Loucy (cell line): Measurements from ENCODE around the gene DENND2A.

Experiments used
- H2AFZ ChIP-seq: fragments of 200-600 bp; sonication (generic); 2 replicates; pipeline ENCODE4 v1.6.0; 2016; ENCODE audit warnings: antibody characterized with exemption, mild to moderate bottlenecking, low read length, moderate library complexity
- H3F3A ChIP-seq: fragments of 200-600 bp; 2 replicates; pipeline ENCODE4 v1.6.0; 2016; ENCODE audit warnings: antibody characterized with exemption, low read depth, mild to moderate bottlenecking
- H3K27me3 ChIP-seq: fragments of 200-600 bp; sonication (generic); 2 replicates; pipeline ENCODE4 v1.6.1; 2014; ENCODE audit warnings: low read length, mild to moderate bottlenecking; ENCODE audit not compliant: insufficient read depth, poor library complexity, severe bottlenecking
- H3K36me3 ChIP-seq: fragments of 200-600 bp; sonication (generic); 2 replicates; pipeline ENCODE4 v1.6.1; 2016; ENCODE audit warnings: low read length; ENCODE audit not compliant: insufficient read depth
- H3K4me1 ChIP-seq: fragments of 200-600 bp; sonication (generic); 2 replicates; pipeline ENCODE4 v1.5.1; 2014; ENCODE audit warnings: low read length, mild to moderate bottlenecking; ENCODE audit not compliant: insufficient read depth, poor library complexity, severe bottlenecking
- H3K4me2 ChIP-seq: fragments of 200-600 bp; sonication (generic); 2 replicates; pipeline ENCODE4 v1.6.0; 2014; ENCODE audit warnings: antibody characterized with exemption, low read length, low read depth, mild to moderate bottlenecking; ENCODE audit not compliant: poor library complexity, severe bottlenecking
- H3K4me3 ChIP-seq: fragments of 200-600 bp; sonication (generic); 2 replicates; pipeline ENCODE4 v1.5.1; 2014; ENCODE audit warnings: low read length, mild to moderate bottlenecking, mixed read lengths; ENCODE audit not compliant: poor library complexity, severe bottlenecking
- H3K79me2 ChIP-seq: fragments of 200-600 bp; sonication (generic); 2 replicates; pipeline ENCODE4 v1.6.1; 2014; ENCODE audit warnings: low read length; ENCODE audit not compliant: insufficient read depth
- H3K9ac ChIP-seq: fragments of 200-600 bp; sonication (generic); 2 replicates; pipeline ENCODE4 v1.6.0; 2014; ENCODE audit warnings: mild to moderate bottlenecking, low read depth, low read length, moderate library complexity; ENCODE audit not compliant: poor library complexity, severe bottlenecking
- H3K9me2 ChIP-seq: fragments of 200-600 bp; sonication (generic); replicated peaks from 2 replicates; pipeline ENCODE4 v1.6.1; 2016; ENCODE audit warnings: low read depth, low read length, mixed read lengths
- H3K9me3 ChIP-seq: fragments of 200-600 bp; sonication (generic); 2 replicates; pipeline ENCODE4 v1.6.1; 2014; ENCODE audit warnings: mild to moderate bottlenecking, antibody characterized with exemption, low read length, low read depth; ENCODE audit not compliant: insufficient read depth
- H4K20me1 ChIP-seq: fragments of 200-600 bp; sonication (generic); 2 replicates; pipeline ENCODE4 v1.6.0; 2014; ENCODE audit warnings: antibody characterized with exemption, low read length, mild to moderate bottlenecking; ENCODE audit not compliant: insufficient read depth, poor library complexity, severe bottlenecking
- EZH2phosphoT487 ChIP-seq: fragments of 200-600 bp; IDR thresholded peaks from 2 replicates; pipeline ENCODE4 v1.6.1; 2018; ENCODE audit warnings: antibody characterized with exemption, mild to moderate bottlenecking, moderate library complexity, borderline replicate concordance
- TF ChIP-seq, protein P1 (sequence below): fragments of 200-600 bp; sonication (generic); conservative IDR thresholded peaks from 2 replicates; pipeline ENCODE4 v1.5.1; 2014; ENCODE audit warnings: mild to moderate bottlenecking, antibody characterized with exemption, low read length

Gene DENND2A

DNA sequence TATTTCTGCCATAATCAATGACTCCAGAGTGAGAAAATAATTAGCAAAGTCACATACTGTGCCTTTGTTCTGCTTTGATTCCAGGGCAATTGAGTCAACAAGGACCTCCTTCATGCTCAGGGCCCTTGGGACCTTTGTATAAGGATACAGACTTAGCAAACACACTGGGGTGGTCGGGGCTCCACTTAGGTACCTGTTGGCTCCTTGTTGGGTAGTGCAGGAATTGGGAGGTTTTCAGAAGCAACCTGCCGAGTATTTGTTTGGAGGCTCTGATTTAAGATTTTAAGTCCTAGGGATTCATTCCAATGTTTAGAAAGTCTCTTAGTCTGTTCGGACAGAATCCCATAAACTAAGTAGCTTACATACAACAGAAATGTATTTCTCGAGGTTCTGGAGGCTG, 35.1 kb upstream of the DENND2A start:
- no peak for TF ChIP-seq EZH2phosphoT487
- Histone ChIP-seq H3K27me3 (no peaks in the 10 kb centered on the region), H3K4me1 (peaks cover 39% of the 10 kb centered on the region)

DNA sequence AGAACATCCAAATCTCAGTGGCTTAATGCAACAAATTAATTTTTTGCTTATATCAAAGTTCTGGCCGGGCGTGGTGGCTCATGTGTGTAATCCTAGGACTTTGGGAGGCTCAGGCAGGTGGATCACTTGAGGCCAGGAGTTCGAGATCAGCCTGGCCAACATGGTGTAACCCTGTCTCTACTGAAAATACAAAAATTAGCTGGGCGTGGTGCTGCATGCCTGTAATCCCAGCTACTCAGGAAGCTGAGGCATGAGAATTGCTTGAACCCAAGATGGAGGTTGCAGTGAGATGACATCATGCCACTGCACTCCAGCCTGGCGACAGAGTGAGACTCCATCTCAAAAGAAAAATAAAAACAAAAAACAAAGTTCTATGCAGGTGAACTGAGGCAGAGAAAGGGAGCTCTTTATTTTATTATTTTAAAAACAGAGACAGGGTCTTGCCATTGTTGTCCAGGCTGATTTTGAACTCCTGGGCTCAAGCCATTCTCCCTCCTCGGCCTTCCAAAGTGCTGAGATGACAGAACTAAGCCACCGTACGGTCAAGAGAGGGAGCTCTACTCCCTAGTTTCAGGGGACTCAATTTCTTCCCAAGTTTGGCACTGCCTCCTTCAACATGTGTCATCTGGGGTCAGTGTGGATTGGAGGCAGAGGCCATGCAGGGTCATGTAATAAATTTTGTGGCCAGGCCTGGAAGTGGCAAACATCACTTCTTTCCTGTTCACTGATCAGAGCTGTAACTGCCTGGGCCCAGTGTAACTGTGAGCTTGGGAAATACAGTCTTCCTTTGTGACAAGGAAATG, 34.5 kb upstream of the DENND2A start:
- peaks cover 39% of the 10 kb centered on the region for H3K4me1 ChIP-seq
- H3K9me3 ChIP-seq: no peaks in the 10 kb centered on the region
- H3K27me3 ChIP-seq: no peaks in the 10 kb centered on the region
- no peak overlapping the region for H2AFZ ChIP-seq
- H3K9ac ChIP-seq: peak overlapping the region; percentile 69
- peaks cover 8% of the 10 kb centered on the region for H4K20me1 ChIP-seq
- TF ChIP-seq EZH2phosphoT487: no peak
- TF ChIP-seq, protein P1, sequence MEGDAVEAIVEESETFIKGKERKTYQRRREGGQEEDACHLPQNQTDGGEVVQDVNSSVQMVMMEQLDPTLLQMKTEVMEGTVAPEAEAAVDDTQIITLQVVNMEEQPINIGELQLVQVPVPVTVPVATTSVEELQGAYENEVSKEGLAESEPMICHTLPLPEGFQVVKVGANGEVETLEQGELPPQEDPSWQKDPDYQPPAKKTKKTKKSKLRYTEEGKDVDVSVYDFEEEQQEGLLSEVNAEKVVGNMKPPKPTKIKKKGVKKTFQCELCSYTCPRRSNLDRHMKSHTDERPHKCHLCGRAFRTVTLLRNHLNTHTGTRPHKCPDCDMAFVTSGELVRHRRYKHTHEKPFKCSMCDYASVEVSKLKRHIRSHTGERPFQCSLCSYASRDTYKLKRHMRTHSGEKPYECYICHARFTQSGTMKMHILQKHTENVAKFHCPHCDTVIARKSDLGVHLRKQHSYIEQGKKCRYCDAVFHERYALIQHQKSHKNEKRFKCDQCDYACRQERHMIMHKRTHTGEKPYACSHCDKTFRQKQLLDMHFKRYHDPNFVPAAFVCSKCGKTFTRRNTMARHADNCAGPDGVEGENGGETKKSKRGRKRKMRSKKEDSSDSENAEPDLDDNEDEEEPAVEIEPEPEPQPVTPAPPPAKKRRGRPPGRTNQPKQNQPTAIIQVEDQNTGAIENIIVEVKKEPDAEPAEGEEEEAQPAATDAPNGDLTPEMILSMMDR: peak; percentile 80
- no peaks in the 10 kb centered on the region for H3F3A ChIP-seq
- peak overlapping the region; percentile 97 for H3K4me2 ChIP-seq
- peak overlapping the region; percentile 74 for H3K4me3 ChIP-seq
- no peaks in the 10 kb centered on the region for H3K9me2 ChIP-seq
- H3K79me2 ChIP-seq: peaks cover 35% of the 10 kb centered on the region
- H3K36me3 ChIP-seq: peaks cover 1% of the 10 kb centered on the region; the same call in 1 of the 2 replicates

More for the DNA sequence above, 35.1 kb upstream of the DENND2A start:
- Histone ChIP-seq H3K4me3 (peak overlapping the region; percentile 74), H3F3A (no peaks in the 10 kb centered on the region), H3K9ac (peak overlapping the region; percentile 69), H3K36me3 (peaks cover 7% of the 10 kb centered on the region; the same call in 1 of the 2 replicates), H3K79me2 (peaks cover 35% of the 10 kb centered on the region), H2AFZ (no peak overlapping the region), H3K4me2 (peak overlapping the region; percentile 97), H3K9me3 (no peaks in the 10 kb centered on the region), H3K9me2 (no peaks in the 10 kb centered on the region), H4K20me1 (peaks cover 8% of the 10 kb centered on the region)

DNA sequence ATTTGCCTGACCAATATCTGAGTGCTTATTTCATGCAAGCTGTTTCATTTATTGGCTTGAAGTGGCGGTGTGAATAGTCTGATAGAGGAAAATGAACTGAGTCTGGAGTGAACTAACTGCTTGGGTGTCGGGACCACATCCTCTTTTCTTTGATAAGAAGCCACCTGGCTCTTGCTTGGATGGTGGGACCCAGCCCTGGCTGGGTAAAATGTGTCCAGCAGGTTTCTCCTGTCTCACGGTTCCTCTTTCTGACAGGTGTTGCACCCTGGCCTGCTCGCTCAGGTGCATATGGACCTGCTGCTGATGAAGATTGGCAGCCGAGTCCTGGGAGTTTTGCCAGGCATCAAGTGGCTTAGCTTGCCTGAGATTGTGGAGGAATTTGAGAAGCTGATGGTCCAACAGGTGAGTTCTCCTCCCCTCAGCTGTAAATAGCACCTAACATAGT, 33.8 kb upstream of the DENND2A start:
- Histone ChIP-seq H3K9ac (peak overlapping the region; percentile 67), H4K20me1 (peaks cover 8% of the 10 kb centered on the region), H3K4me1 (peaks cover 39% of the 10 kb centered on the region), H3K27me3 (no peaks in the 10 kb centered on the region), H3K79me2 (peaks cover 35% of the 10 kb centered on the region), H3K9me2 (no peaks in the 10 kb centered on the region), H3F3A (no peaks in the 10 kb centered on the region), H3K4me2 (peak overlapping the region; percentile 97), H2AFZ (no peak overlapping the region), H3K4me3 (peak overlapping the region; percentile 74), H3K9me3 (no peaks in the 10 kb centered on the region), H3K36me3 (no peaks in the 10 kb centered on the region; the same call in 1 of the 2 replicates)
- TF ChIP-seq, protein P1: no peak
- no peak for TF ChIP-seq EZH2phosphoT487
